Measurements from ENCODE around the gene KRT33B.

KRT33B gene

DNA sequence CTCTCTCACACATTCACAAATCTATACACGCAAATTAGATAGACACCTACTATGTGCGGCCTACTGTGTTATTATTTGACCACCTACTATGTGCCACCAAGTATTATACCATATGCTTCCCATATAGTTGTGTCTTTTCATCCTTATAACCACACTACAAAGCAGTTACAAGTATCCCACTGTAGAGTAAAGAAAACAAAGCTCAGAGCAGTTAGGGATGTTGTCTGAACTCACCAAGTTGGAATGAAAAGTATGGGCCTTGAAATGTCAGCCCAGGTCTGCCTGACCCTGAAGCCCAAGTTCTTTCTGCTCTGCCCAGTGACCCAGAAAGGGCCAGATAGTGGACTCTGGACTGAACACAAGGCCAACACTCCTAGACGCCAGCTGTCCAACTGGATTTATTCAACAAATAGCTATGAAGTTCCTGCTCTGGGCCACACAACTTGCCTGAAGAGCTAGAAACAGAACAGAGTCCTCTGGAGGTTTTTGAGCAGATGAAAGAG is 46.3 kb upstream of the KRT33B start:
- TF ChIP-seq, protein P1, sequence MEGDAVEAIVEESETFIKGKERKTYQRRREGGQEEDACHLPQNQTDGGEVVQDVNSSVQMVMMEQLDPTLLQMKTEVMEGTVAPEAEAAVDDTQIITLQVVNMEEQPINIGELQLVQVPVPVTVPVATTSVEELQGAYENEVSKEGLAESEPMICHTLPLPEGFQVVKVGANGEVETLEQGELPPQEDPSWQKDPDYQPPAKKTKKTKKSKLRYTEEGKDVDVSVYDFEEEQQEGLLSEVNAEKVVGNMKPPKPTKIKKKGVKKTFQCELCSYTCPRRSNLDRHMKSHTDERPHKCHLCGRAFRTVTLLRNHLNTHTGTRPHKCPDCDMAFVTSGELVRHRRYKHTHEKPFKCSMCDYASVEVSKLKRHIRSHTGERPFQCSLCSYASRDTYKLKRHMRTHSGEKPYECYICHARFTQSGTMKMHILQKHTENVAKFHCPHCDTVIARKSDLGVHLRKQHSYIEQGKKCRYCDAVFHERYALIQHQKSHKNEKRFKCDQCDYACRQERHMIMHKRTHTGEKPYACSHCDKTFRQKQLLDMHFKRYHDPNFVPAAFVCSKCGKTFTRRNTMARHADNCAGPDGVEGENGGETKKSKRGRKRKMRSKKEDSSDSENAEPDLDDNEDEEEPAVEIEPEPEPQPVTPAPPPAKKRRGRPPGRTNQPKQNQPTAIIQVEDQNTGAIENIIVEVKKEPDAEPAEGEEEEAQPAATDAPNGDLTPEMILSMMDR (IDR thresholded peaks at IDR 0.05; ENCODE audit: poor library complexity, severe bottlenecking), result no peak
- H3K27ac ChIP-seq (ENCODE audit: poor library complexity, severe bottlenecking), result no peak overlapping the region
- ATAC-seq (ENCODE audit: low read depth) (no peak), DNase-seq (ENCODE audit: low spot score) (no peak)
- no peaks in the 10 kb centered on the region for H3K9me3 ChIP-seq (ENCODE audit: severe bottlenecking)
- H3K27me3 ChIP-seq (ENCODE audit: insufficient read depth, poor library complexity, severe bottlenecking), result no peaks in the 10 kb centered on the region
- no peak overlapping the region for H3K4me3 ChIP-seq (ENCODE audit: severe bottlenecking)
- peaks cover 34% of the 10 kb centered on the region for H3K4me1 ChIP-seq (ENCODE audit: insufficient read depth, poor library complexity, severe bottlenecking)
- no peaks in the 10 kb centered on the region for H3K36me3 ChIP-seq (ENCODE audit: low read depth)

DNA sequence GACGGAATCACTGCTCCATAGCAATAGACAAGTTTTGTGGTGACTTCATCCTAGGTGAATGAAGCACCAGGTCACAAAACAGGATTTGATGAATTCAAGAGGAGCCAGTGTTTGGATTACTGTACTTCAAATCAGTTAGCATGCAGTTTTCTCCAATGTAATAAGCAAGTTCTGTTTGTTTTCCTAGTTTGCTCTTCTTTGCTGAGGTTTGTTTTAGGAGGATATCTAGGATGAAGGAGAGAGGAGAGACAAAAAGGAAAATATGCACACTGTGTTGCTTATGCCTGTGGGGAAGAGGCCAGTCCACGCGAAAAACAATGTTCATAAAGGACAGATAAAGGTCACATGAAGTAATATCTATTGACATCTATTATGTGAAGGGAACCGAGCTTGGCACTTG is 45.8 kb upstream of the KRT33B start:
- ATAC-seq (ENCODE audit: low read depth), result no peak
- Histone ChIP-seq H3K36me3 (ENCODE audit: low read depth) (no peaks in the 10 kb centered on the region), H3K27me3 (ENCODE audit: insufficient read depth, poor library complexity, severe bottlenecking) (no peaks in the 10 kb centered on the region), H3K9me3 (ENCODE audit: severe bottlenecking) (no peaks in the 10 kb centered on the region), H3K4me3 (ENCODE audit: severe bottlenecking) (no peak overlapping the region), H3K4me1 (ENCODE audit: insufficient read depth, poor library complexity, severe bottlenecking) (peaks cover 29% of the 10 kb centered on the region), H3K27ac (ENCODE audit: poor library complexity, severe bottlenecking) (no peak overlapping the region)
- TF ChIP-seq, protein P1 (IDR thresholded peaks at IDR 0.05; ENCODE audit: poor library complexity, severe bottlenecking), result no peak
- DNase-seq (ENCODE audit: low spot score), result no peak

DNA sequence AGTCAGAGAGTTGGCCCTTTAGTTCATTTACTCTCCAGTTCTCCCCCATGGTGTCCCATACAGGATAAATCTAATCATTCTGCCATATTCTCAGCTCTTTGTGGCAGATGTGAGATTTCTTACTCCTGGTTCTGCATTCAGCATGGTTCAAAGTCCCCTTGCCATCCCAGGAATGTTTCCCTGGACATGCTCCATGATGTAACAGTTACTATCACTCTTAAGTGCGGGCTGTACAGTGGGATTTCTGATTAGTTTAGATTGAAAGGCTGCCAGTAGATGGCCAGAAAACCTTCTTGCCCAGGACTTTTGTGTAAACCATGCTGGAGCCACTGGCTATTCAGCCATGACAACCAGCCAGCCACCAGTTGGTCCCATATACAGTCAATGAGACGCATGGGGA is 44.4 kb upstream of the KRT33B start:
- peaks cover 15% of the 10 kb centered on the region for H3K4me1 ChIP-seq (ENCODE audit: insufficient read depth, poor library complexity, severe bottlenecking)
- TF ChIP-seq, protein P1 (IDR thresholded peaks at IDR 0.05; ENCODE audit: poor library complexity, severe bottlenecking), result no peak
- no peak overlapping the region for H3K27ac ChIP-seq (ENCODE audit: poor library complexity, severe bottlenecking)
- H3K9me3 ChIP-seq (ENCODE audit: severe bottlenecking), result no peaks in the 10 kb centered on the region
- no peak overlapping the region for H3K4me3 ChIP-seq (ENCODE audit: severe bottlenecking)
- H3K27me3 ChIP-seq (ENCODE audit: insufficient read depth, poor library complexity, severe bottlenecking), result no peaks in the 10 kb centered on the region
- ATAC-seq (ENCODE audit: low read depth) (no peak), DNase-seq (ENCODE audit: low spot score) (no peak)
- no peaks in the 10 kb centered on the region for H3K36me3 ChIP-seq (ENCODE audit: low read depth)

DNA sequence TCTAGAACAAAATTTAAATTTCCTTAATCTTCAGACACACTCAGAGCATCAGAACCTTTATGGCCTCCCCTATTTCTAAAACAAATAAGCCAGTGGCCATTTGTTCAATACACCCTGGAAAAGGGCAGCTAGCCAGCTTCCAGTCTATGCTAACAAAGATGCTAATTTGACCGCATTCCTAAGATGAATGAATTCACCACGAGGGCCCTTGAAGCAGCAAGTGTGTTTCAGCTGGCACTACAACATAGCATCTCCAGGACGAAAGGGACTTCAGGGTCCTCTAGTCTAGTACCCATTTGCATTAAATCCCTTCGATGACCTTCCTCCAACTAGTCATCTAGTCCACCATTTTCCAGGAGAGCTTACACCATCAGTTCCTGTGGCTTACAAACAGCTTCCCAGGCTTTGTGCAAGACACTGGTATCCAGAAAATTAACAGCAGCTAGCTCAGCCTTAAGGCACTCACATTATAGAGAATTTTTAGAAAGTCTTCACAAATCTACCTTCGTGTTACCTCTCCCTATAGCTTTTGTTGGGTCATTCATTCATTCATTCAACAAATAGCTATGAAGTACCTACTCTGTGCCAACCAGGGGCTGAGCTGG is 43.8 kb upstream of the KRT33B start:
- DNase-seq (ENCODE audit: low spot score) (no peak), ATAC-seq (ENCODE audit: low read depth) (no peak)
- Histone ChIP-seq H3K4me3 (ENCODE audit: severe bottlenecking) (no peak overlapping the region), H3K27me3 (ENCODE audit: insufficient read depth, poor library complexity, severe bottlenecking) (no peaks in the 10 kb centered on the region), H3K4me1 (ENCODE audit: insufficient read depth, poor library complexity, severe bottlenecking) (peaks cover 13% of the 10 kb centered on the region), H3K9me3 (ENCODE audit: severe bottlenecking) (no peaks in the 10 kb centered on the region), H3K36me3 (ENCODE audit: low read depth) (no peaks in the 10 kb centered on the region), H3K27ac (ENCODE audit: poor library complexity, severe bottlenecking) (no peak overlapping the region)
- TF ChIP-seq, protein P1 (IDR thresholded peaks at IDR 0.05; ENCODE audit: poor library complexity, severe bottlenecking), result no peak

DNA sequence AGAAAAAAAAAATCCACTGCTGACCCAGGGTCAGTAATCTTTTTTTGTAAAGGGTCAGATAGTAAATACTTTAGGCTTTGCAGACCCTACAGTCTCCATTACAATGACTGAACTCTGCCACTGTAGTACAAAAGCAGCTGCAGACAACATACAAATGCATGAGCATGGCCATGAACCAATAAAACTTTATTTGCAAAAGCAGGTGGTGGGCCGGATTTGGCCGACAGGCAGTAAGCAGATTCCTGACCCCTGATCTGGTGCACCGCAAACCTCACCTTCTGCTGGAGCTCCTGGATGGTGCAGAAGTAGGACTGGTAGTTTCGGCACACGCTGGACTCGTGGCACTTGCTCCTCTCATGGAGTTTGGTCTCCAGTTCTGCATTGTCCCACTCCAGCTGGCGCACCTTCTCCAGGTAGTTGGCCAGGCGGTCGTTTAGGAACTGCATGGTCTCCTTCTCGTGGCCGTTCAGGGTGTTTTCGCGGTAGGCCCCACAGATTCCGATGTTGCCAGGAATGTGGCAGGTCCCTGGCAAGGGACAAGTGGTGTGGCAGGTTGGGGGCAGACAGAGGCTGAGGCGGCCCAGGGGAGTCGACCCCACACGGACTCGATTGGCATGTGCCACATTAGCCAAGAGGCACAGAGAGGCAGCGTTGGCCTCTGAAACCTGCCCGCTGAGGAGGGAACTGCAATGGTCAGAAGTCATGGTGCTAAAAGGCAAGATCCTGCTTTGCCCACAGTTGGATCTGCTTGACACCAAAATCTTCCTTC is 41.6 kb upstream of the KRT33B start:
- Histone ChIP-seq H3K4me3 (ENCODE audit: severe bottlenecking) (no peak overlapping the region), H3K9me3 (ENCODE audit: severe bottlenecking) (no peaks in the 10 kb centered on the region), H3K36me3 (ENCODE audit: low read depth) (no peaks in the 10 kb centered on the region), H3K4me1 (ENCODE audit: insufficient read depth, poor library complexity, severe bottlenecking) (no peaks in the 10 kb centered on the region), H3K27ac (ENCODE audit: poor library complexity, severe bottlenecking) (no peak overlapping the region), H3K27me3 (ENCODE audit: insufficient read depth, poor library complexity, severe bottlenecking) (no peaks in the 10 kb centered on the region)
- no peak for DNase-seq (ENCODE audit: low spot score)
- ATAC-seq (ENCODE audit: low read depth), result no peak
- TF ChIP-seq, protein P1 (IDR thresholded peaks at IDR 0.05; ENCODE audit: poor library complexity, severe bottlenecking), result no peak

Data from RWPE2 (cell line).